ENCODE data around the gene NUAK1. TPM values are rescaled to one million over a fixed set of nuclear protein-coding genes. Genes with fewer than 3 reads are reported as not detected.

NUAK1 gene
- total RNA-seq, 1 donor from 2014 or later, result 7.6 TPM

- FAIRE-seq (no peak), DNase-seq (ENCODE audit: low read depth) (peak; percentile 79)
- H3K27me3 ChIP-seq (ENCODE audit: control insufficient read depth, insufficient read depth, low read length), result no peaks in the 10 kb centered on the region
- H3K4me3 ChIP-seq (ENCODE audit: low read depth, low read length), result no peak overlapping the region
- no peak for TF ChIP-seq CTCF (IDR thresholded peaks at IDR 0.05; ENCODE audit: insufficient read depth, low read length, severe bottlenecking)
- H3K36me3 ChIP-seq (ENCODE audit: control insufficient read depth, insufficient read depth, low read length), result no peaks in the 10 kb centered on the region
Measured at GRCh38 chr12:106135781-106136180, 3.0 kb downstream of the NUAK1 start.

GRCh38 chr12:106135075-106135474, 3.7 kb downstream of the NUAK1 start:
- no peak overlapping the region for H3K4me3 ChIP-seq (ENCODE audit: low read depth, low read length)
- TF ChIP-seq CTCF (IDR thresholded peaks at IDR 0.05; ENCODE audit: insufficient read depth, low read length, severe bottlenecking), result no peak
- DNase-seq (ENCODE audit: low read depth) (no peak), FAIRE-seq (no peak)
- H3K27me3 ChIP-seq (ENCODE audit: control insufficient read depth, insufficient read depth, low read length), result no peaks in the 10 kb centered on the region
- no peaks in the 10 kb centered on the region for H3K36me3 ChIP-seq (ENCODE audit: control insufficient read depth, insufficient read depth, low read length)

GRCh38 chr12:106134294-106134949, 4.3 kb downstream of the NUAK1 start:
- no peaks in the 10 kb centered on the region for H3K36me3 ChIP-seq (ENCODE audit: control insufficient read depth, insufficient read depth, low read length)
- no peaks in the 10 kb centered on the region for H3K27me3 ChIP-seq (ENCODE audit: control insufficient read depth, insufficient read depth, low read length)
- DNase-seq (ENCODE audit: low read depth), result no peak
- H3K4me3 ChIP-seq (ENCODE audit: low read depth, low read length), result no peak overlapping the region
- TF ChIP-seq CTCF (IDR thresholded peaks at IDR 0.05; ENCODE audit: insufficient read depth, low read length, severe bottlenecking), result no peak
- no peak for FAIRE-seq

- FAIRE-seq (no peak), DNase-seq (ENCODE audit: low read depth) (peak; percentile 88)
- no peak overlapping the region for H3K4me3 ChIP-seq (ENCODE audit: low read depth, low read length)
- no peaks in the 10 kb centered on the region for H3K27me3 ChIP-seq (ENCODE audit: control insufficient read depth, insufficient read depth, low read length)
- TF ChIP-seq CTCF (IDR thresholded peaks at IDR 0.05; ENCODE audit: insufficient read depth, low read length, severe bottlenecking), result no peak
- H3K36me3 ChIP-seq (ENCODE audit: control insufficient read depth, insufficient read depth, low read length), result no peaks in the 10 kb centered on the region
Measured at GRCh38 chr12:106133136-106134087, 5.3 kb downstream of the NUAK1 start.

- no peaks in the 10 kb centered on the region for H3K27me3 ChIP-seq (ENCODE audit: control insufficient read depth, insufficient read depth, low read length)
- DNase-seq (ENCODE audit: low read depth) (no peak), FAIRE-seq (no peak)
- H3K36me3 ChIP-seq (ENCODE audit: control insufficient read depth, insufficient read depth, low read length), result no peaks in the 10 kb centered on the region
- no peak for TF ChIP-seq CTCF (IDR thresholded peaks at IDR 0.05; ENCODE audit: insufficient read depth, low read length, severe bottlenecking)
- no peak overlapping the region for H3K4me3 ChIP-seq (ENCODE audit: low read depth, low read length)
Measured at GRCh38 chr12:106132175-106133135, 6.3 kb downstream of the NUAK1 start.

Measured in bronchial epithelial cell (primary cell).